Stimulated activated CD8-positive, alpha-beta memory T cell treated with anti-CD3 and anti-CD28 coated beads, Interleukin-2, amount 100 ng/mL, for 48 hours (primary cell): Measurements from ENCODE around the gene RFNG.

Source experiments
- DNase-seq, 2 donors: peaks; one replicate each; pipeline ENCODE4 v3.0.0-alpha.2; 2020; ENCODE audit warnings: low read depth in 2 of 2

The RFNG gene

DNA sequence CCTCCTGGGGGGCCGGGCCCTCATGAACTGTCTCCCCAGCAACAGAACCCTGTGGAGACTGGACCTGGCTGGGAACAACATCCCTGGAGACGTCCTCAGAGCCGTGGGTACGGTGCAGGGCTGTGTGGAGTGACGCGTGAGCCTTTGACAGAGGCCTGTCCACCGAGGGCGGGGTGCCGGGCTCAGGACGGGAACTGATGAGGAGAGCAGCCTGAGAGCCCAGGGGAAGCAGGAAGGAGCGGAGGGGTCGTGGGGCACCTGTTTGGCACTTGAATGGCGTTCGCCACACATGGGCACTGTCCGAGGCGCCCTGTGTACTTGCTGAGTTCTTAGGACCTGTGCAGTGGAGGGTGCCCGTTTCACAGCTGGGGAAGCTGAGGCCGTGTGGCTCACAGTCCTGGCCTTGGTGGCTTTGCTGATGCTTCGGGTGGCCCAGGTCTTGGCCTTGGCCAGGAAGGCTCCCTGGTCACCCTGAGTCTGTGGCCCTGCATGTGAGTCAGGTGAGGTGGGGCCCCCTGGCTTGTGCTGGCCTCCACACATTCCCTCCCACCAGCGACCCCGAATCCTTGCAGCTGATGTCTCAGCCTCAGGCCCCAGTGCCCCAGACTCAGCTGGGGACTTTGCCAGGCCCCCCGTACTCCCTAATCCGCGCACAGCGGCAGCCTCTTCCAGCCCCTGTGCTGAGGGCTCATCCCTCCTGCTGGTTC is 26.1 kb downstream of the RFNG start:
- no peak for DNase-seq

DNA sequence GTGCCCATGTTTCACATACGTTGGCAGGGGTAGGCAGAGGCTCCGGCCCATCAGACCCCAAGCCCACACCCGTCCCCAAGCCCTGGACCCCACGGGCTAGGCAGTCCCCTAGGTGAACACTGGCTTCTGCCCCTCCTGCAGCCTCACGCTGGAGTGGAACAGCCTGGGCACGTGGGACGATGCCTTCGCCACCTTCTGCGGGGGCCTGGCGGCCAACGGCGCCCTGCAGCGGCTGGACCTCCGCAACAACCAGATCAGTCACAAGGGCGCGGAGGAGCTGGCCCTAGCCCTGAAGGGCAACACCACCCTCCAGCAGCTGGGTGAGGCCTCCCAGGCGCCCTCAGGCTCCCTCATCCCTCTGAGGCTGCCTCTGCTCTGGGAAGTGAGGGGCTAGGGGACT is 26.8 kb downstream of the RFNG start:
- no peak for DNase-seq

DNA sequence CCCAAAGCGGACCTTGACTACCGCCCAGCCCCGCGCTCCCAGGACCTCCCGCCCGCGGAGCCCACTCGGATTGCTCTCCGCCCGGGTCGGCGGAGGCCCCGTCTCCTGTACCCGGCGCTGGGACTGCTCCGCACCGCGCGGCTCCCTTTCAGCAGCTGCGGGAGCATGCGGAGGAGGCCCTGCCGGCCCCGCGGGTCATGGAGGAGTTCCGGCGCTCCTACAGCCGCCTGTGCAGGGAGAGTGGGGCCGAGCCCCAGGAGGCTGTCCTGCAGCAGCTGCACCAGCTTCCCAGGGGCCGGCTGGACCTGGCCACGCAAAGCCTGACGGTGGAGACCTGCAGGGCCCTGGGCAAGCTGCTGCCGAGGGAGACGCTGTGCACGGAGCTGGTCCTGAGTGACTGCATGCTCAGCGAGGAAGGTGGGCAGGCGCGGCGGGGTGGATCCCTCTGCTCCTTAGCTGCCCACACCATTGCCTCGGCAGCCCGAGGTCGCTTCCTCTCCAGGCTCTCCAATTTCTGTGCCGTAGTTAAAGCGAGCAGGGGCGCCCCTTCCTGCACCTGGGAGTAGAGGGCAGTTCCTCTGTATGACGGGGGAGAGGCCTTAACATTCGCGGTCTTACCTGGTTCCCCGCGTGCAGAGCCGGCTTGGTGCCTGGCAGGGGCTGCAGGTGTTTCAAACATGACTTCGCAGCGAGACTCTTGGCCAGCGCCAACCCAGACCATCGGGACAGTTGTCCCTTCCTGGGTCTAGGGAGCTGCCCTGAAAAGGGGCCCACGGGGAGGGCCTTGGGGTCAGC is 28.0 kb downstream of the RFNG start:
- DNase-seq, result no peak

DNA sequence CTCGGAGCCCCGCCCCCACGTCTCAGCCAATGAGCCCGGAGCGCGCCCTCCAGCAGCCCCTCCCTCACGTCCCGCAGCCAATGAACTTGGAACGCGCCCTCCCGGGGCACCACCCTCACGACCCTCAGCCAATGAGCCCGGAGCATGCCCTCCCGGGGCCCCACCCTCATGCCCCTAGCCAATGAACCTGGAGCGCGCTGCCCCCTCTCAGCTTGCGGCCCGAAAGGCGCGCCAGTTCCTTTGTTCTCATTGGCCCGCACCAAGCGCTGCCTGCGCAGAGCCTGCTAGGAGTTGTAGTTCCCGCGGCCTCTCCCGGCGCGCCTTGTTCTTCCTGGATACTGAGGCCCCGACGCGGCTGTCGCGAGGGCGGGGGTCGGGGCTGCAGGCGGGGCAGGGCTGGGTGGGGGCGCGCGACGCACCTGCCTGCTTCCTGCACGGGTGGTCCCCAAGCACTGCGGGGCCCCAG is 28.6 kb downstream of the RFNG start, which contains the start of gene LRRC45:
LRRC45 (plus strand) TSS at position 325 of the 466 bp plus-strand sequence. CDS start 339 bp downstream, outside the sequence.
- peak; percentile 99 to 100 for DNase-seq

GRCh38 chr17:82022310-82022980 is 29.2 kb downstream of the RFNG start, which contains the start of gene CENPX:
TSS of gene CENPX (minus strand) at chr17:82022878. CDS start at chr17:82022861, 17 bp downstream.
- DNase-seq, result no peak

DNA sequence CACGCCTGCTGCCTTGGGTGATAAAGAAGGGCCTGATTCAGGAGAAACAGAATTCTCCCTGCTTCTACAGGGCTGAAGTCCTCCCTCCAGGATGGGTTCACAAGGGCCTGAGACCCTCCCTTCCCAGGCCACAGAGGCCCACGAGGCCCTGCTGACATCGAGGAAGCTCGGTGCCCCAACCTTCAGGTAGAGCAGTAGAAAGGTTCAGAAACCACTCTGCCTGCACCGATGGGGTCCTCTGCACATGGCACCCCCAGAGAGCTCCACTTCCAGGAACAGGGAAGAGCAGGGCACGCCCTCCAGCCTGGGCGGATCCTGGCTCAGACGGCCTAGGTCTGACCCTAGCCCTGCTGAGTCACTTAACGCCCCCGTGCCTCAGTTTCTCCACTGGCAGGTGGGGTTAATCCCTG is 29.7 kb downstream of the RFNG start:
- DNase-seq, result no peak

- no peak for DNase-seq
These were observed 30.3 kb downstream of the RFNG start for GRCh38 chr17:82021107-82021899.

DNA sequence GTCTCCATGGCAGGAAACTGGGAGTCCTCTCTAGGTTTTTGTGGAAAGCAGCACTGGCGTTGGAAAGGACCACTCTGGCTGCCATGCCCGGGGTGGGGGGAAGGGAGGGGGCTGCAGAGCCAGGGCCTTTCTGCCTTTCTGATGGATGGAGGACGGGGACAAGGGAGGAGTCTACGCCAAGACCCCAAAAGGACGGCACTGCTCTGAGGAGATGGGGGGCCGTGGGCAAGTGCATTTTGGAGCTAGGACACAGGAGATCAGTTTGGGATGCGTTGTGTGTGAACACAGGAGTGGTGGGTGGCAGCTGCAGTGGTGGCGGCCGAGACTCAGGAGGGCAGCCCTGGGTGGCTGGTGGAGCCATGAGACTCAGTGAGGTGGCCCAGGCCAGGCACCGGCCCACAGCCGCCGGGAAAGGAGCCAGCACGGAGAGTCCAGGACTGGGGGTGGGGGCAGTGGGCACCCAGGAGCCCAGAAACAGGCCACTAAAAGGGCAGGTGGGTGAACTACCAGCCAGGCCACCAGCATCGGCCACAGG is 31.0 kb downstream of the RFNG start:
- DNase-seq, result no peak

DNA sequence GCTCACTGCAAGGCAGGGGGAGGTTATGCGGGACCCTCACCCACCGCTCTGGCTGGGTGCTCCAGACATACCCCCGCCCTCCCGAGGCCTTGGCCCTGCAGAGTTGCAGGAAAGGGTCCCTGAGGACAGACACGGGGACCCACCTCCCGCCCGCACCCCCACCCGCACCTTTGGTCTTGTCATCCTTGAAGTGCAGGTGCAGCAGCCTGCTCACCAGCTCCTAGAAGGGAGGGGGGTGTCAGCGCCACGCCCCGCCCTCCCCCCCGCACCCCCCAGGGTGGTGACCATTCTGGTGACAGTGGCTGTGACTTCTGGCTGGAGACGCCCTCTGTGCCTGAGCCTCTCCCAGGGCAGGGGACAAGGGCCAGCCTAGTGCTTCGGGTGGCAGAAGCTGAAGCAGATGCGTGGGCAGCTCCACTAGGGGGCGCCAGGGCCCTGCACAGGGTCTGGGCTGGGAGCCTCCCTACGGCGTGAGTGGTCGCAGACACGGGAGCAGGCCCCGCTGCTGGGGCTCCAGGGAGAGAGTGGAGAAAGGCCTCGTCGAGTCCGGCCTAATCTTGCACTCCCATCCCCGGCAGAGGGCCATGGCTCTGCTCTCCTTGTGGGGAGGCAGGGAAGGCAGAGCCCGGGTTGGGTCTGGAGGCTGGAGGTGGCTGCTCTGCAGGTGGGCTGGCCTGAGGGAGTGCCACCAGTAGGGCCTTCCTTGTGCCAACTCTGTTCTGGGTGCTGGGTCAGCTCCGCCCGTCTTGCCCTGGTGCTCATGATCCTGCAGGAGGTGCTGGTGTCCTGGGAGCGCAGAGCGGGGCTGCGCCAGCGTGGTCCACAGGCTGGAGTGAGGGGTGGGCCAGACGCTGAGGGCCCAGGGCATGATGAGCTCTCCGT is 31.7 kb downstream of the RFNG start:
- DNase-seq, result peak; percentile 66 to 72

- DNase-seq, result no peak
These were observed 32.5 kb downstream of the RFNG start for GRCh38 chr17:82018989-82019689.

DNA sequence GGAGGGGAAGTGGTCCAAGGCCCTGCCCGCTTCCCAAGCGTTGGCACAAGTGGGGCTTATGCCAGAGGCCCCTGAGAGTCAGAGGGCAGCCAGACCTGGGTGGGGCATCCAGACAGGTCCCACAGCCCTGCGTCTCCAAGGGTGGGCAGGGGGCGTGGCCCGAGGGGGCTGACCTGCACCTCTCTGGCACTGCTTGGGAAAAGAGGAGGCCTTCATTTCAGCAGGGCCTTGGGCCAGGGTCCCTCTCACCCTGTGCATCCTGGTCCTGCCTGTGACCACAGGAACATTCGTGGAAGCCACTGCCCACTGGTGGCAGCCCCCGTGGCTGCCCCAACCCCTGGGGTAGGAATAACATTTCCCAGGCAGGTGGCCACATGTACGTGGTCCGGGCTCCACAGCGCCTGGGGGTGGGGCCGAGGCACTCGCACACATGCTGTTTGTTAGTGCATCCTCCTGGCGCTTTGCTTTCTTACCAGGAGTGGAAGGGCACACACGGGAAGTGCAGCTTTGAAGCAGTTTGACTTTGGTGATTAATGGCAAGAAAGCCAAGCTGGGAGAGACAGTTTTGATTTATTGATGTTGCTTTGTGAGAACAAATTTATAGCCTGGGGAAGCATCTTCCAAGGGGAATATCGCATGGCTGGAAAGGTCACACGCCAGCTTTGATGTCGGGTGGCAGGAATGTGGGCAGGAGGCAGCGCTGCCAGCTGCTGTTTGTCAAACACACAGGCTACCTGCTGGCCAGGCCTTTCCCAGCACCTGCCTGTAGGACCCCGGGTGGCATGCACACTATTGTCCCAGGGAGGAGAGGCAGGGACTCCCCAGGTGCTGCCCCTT is 33.2 kb downstream of the RFNG start:
- DNase-seq, result no peak

GRCh38 chr17:82017612-82018151 is 33.9 kb downstream of the RFNG start:
- DNase-seq, result no peak

- DNase-seq, result no peak
These were observed 34.6 kb downstream of the RFNG start for GRCh38 chr17:82016875-82017459.

DNA sequence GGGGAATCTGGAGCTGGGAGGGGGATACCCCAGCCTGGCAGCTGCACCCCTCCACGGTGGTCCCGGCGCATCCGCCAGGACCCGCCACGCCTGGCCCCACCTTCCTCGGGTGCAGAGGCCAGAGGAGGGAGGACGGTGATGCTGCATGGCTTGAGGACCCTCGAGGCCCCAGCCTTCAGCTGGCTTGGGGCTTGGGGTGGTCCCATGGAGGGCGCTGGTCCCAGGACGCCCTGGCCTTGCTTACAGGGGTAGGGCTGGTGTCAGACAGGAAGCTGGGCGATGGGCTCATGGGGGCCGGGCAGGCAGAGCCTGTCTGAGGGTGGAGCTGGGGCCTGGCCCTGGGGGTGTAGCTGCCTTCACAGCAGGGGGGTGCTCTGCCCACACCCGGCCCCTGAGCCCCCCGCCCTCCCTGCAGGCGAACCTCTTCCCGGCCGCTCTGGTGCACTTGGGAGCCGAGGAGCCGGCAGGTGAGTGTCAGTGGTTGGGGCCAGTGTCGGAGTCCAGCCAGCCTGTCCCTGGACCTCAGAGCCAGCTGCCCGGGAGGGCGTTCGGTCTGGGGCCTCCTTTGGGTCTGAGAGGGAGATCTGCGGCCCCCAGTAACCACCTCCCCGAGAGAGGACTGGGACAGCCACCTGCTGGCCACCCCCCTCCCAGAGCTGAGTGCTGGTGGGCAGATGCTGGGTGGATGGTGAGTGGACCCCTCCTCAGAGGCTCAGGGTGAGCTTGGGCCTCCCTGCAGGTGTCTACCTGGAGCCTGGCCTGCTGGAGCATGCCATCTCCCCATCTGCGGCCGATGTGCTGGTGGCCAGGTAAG is 35.3 kb downstream of the RFNG start:
- no peak for DNase-seq

DNA sequence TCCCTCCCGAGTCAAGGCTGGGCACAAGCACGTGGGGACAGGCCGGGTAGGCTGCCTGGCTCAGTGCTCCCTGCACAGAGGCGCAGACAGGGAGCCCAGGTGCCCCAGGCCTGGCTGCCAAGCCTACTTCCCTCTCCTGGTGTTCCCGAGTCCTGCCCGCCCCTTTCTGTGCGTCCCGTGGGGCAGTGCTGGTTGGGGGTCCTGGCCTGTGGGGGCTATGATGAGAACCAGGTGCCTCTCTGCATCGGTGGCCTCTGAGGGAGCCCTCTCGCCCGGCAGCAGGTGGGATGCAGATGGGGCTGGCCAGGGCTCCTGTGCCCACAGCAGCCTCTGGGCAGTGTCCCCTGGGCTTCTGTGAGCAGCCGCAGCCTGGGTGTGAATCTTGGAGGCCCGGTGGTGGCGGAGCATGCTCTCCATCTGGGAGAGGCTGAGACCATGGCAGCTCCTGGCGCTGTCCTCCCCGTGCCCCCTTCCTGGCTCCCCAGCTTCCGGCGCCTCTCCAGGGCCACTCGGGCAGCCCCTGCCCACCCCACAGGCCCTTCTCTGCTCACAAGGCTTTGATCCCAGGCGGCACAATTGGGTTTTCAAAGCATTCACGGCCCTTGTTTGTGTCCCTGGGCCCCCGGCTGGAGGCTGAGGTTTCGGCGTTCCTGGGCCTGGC is 36.2 kb downstream of the RFNG start:
- DNase-seq, result no peak

- DNase-seq, result no peak
These were observed 36.7 kb downstream of the RFNG start for GRCh38 chr17:82014971-82015310.

- no peak for DNase-seq
These were observed 37.2 kb downstream of the RFNG start for GRCh38 chr17:82014432-82014831.
